DMS153 (cell line): ENCODE measurements around the gene MAPK8IP3.

ENCODE experiments used
- DNase-seq: peaks from one replicate; lab custom pipeline; 2025; lab: John Stamatoyannopoulos, UW

The MAPK8IP3 gene

GRCh38 chr16:1773703-1774447 lies 67.9 kb downstream of the MAPK8IP3 start:
- DNase-seq, result no peak

DNA sequence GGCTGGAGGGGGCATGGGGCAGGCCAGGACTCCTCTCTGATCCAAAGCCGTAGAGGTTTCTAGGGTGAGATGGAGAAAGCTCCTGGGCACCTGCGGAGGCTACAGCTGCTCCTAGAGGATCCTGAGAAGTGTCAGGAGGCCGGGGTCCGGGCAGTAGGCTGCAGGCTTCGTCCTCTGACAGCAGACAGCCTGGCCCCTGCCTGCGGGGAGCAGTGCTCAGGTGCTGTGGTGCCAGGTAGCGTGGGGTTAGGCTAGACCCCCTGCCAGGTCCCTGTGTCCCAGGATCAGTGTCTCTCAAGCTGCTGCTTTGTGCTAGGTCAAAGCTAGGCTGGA lies 68.4 kb downstream of the MAPK8IP3 start:
- no peak for DNase-seq

- DNase-seq, result no peak
Observed at GRCh38 chr16:1775006-1775845, 69.2 kb downstream of the MAPK8IP3 start.

GRCh38 chr16:1775846-1776671 lies 70.1 kb downstream of the MAPK8IP3 start:
- DNase-seq, result no peak

DNA sequence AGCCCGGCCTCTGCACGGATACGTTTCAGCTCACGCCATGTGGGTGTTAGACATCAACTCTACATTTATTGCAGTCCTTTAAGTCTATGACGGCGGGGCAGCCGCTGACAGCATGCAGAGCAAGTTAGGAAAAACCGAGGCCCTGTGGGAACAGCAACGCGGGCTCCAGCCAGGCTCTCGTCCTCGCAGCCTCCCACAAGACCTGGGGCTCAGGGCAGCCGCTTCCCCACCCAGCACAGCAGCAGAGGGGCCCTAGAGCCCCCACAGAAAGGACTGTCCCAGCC lies 70.6 kb downstream of the MAPK8IP3 start:
- DNase-seq, result no peak

DNA sequence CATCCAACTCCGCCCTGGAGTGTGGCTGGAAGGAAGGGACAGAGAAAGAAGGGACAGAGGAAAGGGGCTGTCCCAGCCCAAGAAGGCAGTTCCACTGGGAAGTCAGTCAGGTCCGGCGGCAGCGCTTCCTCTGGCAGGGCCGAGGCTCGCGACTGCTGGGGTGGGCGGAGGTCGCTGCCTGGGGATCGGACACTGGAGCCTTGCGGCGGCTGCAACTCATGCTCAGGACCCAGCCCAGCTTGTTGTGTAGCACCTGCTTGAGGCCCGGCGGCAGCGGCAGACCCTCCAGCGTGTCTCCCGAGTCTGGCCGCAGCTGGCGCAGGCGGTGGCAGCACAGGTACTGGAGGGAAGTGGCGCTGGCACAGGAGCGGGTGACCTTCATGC lies 71.0 kb downstream of the MAPK8IP3 start:
- DNase-seq, result no peak

DNA sequence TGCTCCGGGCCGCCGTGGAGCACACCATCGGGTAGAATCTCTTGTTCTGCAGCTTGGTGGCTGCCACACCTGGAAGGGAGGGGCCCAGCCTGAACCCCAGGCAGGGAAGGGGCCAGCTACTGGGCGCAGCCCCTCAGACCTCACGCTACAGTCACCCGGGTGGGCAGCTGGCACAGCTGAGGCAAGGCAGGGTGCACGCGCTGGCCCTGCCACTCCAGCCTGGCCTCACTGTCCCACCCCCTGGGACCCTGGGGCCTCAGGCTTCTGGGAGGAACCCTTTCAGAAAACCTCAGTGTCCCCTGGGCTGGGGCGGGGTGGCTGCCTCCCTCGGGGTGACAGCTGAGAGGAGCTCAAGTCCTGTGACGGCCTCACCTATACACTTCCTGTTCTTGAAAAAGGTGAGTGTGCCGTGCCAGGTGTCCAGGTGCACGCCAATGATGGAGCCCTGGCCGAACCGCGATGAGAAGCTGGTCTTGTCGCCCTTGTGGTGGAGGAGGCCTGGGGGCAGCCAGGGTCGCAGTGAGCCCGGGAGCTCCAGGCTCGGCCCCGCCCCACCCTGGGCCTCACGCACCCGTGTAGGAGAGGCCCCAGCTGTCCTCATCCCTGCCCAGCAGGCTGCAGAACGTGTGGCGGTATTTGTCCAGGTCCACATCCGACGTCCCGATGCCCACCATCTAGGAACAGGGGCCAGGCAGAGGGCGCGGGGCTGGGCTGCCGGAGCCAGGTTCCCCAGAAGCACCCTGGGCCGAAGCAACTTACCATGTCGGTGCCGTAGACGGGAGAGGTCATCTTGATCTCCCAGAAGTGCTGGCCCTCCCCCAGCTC lies 71.6 kb downstream of the MAPK8IP3 start:
- DNase-seq, result no peak

DNA sequence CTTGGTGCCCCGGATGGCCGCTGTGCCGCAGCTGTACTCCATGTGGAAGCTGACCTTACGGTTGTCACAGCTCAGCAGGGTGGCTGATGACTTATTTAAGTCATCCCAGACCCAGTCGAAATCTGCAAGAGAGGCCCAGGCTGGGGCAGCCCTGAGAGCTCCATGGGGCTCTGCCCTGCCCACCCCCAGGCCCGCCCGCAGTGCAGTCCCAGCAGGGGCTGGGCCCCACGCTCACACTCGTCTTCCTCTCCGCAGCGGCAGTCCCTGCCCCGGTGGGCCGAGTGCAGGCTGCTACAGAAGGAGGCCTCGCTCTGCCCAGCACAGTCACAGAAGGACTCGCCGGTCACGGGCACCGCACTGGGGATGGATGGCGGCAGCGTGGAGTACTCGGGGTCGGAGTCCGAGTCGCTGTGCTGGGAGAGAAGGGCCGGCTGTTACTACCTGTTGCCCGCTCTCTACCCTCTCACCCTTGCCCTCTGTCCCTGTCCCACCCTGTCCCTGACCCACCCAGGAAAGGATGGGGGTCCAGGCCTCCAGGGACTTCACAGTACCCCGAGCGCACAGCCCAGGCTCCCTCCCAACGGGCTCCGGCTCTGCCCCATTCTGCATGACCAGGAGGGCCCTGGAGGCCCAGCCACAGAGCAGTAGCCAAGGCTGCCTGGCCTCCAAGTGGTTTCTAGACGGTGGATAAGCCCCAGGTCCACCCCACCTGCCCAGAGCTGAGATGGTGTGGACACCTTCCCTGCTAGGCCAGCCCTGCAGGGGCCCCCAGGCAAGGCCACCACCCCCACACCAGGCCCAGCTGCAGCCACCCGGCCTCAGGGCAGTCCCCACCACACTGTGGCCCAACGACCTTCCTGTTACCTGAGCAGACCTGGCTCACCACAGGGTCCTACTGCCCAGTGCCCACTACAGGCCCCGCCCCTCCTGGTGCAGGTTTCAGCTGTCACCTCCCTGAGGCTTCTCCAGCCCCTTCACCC lies 72.5 kb downstream of the MAPK8IP3 start:
- no peak for DNase-seq

- no peak for DNase-seq
Observed at GRCh38 chr16:1779234-1779701, 73.3 kb downstream of the MAPK8IP3 start.

- DNase-seq, result no peak
Observed at GRCh38 chr16:1779741-1780676, 74.0 kb downstream of the MAPK8IP3 start.

DNA sequence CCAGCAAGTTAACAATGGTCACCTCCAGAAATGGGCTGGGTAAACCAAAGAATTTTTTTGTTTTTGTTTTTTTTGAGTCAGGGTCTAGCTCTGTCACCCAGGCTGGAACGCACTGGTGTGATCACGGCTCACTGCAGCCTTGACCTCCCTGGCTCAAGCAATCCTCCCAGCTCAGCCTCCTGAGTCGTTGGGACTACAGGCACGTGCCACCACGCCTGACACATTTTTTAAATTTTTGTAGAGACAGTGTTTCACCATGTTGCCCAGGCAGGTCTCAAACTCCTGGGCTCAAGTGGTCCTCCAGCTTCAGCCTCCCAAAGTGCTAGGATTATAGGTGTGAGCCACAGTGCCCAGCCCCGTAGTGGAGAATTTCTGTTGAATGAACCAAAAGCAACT lies 74.7 kb downstream of the MAPK8IP3 start:
- no peak for DNase-seq

DNA sequence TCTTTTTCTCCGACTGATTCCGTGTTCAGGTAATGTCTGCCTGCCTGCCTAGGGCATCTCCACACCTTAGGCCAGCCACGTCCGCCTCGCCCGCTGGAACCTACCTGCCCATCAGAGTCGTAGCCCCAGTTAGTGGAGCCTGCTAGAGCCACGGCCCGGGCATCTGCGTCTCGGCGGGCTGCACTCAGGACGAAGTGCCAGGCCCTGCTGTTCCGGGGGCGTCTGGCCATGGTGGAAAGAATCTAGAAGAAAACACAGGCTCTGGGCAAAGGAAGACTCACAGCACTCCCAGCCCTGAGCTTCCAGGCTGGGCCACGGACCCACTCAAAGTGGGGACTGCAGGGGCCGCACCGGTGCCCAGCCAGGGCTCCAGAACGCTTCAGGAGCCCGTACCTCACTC lies 75.3 kb downstream of the MAPK8IP3 start:
- no peak for DNase-seq

- no peak for DNase-seq
Observed at GRCh38 chr16:1781758-1782407, 75.9 kb downstream of the MAPK8IP3 start.

GRCh38 chr16:1782408-1783264 lies 76.6 kb downstream of the MAPK8IP3 start, which contains the start of the genes NUBP2 and SPSB3:
TSS of gene NUBP2 (plus strand) at chr16:1782960. CDS start at chr16:1783021, 61 bp downstream.
TSS of gene SPSB3 (minus strand) at chr16:1782571. CDS start at chr16:1781483, 1,088 bp downstream.
- peak; percentile 100 for DNase-seq

DNA sequence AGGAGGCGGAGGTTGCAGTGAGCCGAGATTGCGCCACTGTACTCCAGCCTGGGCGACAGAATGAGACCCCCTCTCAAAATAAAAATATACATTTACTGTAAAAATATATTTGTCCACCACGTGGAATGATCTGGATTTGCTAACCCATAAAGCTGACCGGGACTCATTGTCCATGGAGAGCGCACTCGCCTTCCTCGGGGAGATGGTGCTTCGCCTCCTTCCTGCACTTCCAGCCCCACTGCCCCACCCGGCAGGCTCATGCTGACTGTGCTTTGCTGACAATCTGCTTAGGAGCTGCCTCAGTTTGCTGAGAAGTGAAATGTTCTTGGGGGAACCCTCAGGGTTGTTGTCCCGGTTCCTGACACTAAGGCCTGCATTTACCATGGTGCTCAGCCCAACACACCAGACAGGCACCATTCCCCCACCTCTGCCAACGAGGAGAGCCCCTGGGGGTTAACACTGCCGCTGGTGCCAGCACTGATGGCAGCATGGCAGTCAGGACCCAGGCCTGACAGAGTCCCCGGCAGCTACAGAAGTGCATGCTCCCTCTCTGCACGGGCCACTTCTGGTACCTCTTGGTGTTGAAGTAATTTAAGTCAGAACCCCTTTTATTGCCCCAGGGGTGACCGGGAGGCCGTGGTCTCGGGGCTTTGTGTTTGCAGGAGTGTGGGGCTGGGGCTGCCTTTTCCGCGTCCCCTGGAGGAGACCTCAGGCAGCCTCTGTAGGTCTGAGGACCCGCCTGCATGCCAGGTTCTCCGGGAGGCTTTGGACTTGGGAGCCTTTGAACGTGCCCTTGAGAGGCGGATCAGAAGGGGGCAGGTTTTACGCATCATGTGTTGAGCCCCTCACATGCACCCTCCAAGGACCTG lies 79.2 kb downstream of the MAPK8IP3 start:
- DNase-seq, result no peak

GRCh38 chr16:1785846-1786170 lies 79.8 kb downstream of the MAPK8IP3 start:
- no peak for DNase-seq
